HEK293 (cell line): Measurements from ENCODE around the gene TEX30.

ENCODE experiments used
- CTCF ChIA-PET: fragments of 350-600 bp; formaldehyde crosslinking; extraction: SDS; loops from one replicate; lab custom pipeline; 2021; ENCODE audit warnings: antibody characterized with exemption; lab: Yijun Ruan, JAX
- POLR2A ChIA-PET: fragments of 300-600 bp; formaldehyde crosslinking; extraction: SDS; loops from one replicate; lab custom pipeline; 2020; ENCODE audit warnings: antibody characterized with exemption, inconsistent platforms; lab: Yijun Ruan, JAX
- H3K27ac ChIP-seq: fragments of 200-500 bp; sonication (Bioruptor generic); 2 replicates; pipeline ENCODE4 v1.5.1; 2014; ENCODE audit warnings: low read depth, low read length, control low read depth, inconsistent platforms; ENCODE audit errors: extremely low read depth
- H3K36me3 ChIP-seq, 2 experiments: fragments of 200-500 bp in 1 of 2; sonication (Bioruptor generic) in 1 of 2; 1 replicate in 1 of 2; 2 replicates in 1 of 2; pipeline ENCODE4 v1.5.1; 2014 to 2017; ENCODE audit warnings: inconsistent platforms in 2 of 2, low read length in 2 of 2; ENCODE audit not compliant: control insufficient read depth in 2 of 2, insufficient read depth in 1 of 2
- H3K4me1 ChIP-seq: fragments of 200-500 bp; sonication (Bioruptor generic); 2 replicates; pipeline ENCODE4 v1.5.1; 2014; ENCODE audit warnings: mild to moderate bottlenecking, low read length, inconsistent platforms; ENCODE audit not compliant: control insufficient read depth, insufficient read depth
- H3K4me3 ChIP-seq: 2 replicates; pipeline ENCODE4 v1.5.1; 2011; ENCODE audit warnings: low read depth, mild to moderate bottlenecking, control low read depth, low read length, moderate library complexity
- H3K9me3 ChIP-seq: fragments of 200-500 bp; sonication (Bioruptor generic); 2 replicates; pipeline ENCODE4 v1.5.1; 2014; ENCODE audit warnings: low read depth, low read length, inconsistent platforms; ENCODE audit not compliant: control insufficient read depth, insufficient read depth
- BCL11B ChIP-seq: fragments of 450-650 bp; formaldehyde crosslinking; IDR thresholded peaks from 2 replicates; pipeline ENCODE4 v1.5.1; 2016; ENCODE audit warnings: low read depth, missing biosample characterization, missing genetic modification characterization
- FEZF1 ChIP-seq: fragments of 450-650 bp; formaldehyde crosslinking; IDR thresholded peaks from 2 replicates; pipeline ENCODE4 v1.5.1; 2016; ENCODE audit warnings: missing biosample characterization, missing genetic modification characterization
- GLI4 ChIP-seq: fragments of 450-650 bp; formaldehyde crosslinking; IDR thresholded peaks from 2 replicates; pipeline ENCODE4 v1.5.1; 2016; ENCODE audit warnings: missing biosample characterization, missing genetic modification characterization
- KLF10 ChIP-seq: fragments of 450-650 bp; IDR thresholded peaks from 2 replicates; pipeline ENCODE4 v1.5.1; 2018; ENCODE audit warnings: missing biosample characterization, mild to moderate bottlenecking, missing genetic modification characterization
- KLF7 ChIP-seq: fragments of 450-650 bp; formaldehyde crosslinking; IDR thresholded peaks from 2 replicates; pipeline ENCODE4 v1.5.1; 2016; ENCODE audit warnings: missing biosample characterization, missing genetic modification characterization, borderline replicate concordance
- MYNN ChIP-seq: fragments of 450-650 bp; formaldehyde crosslinking; IDR thresholded peaks from 2 replicates; pipeline ENCODE4 v1.5.1; 2016; ENCODE audit warnings: missing biosample characterization, missing genetic modification characterization, borderline replicate concordance
- OSR2 ChIP-seq: fragments of 450-650 bp; formaldehyde crosslinking; IDR thresholded peaks from 2 replicates; pipeline ENCODE4 v1.5.1; 2016; ENCODE audit warnings: missing biosample characterization, missing genetic modification characterization
- OVOL3 ChIP-seq: fragments of 450-650 bp; formaldehyde crosslinking; IDR thresholded peaks from 2 replicates; pipeline ENCODE4 v1.5.1; 2016; ENCODE audit warnings: missing biosample characterization, missing genetic modification characterization
- REPIN1 ChIP-seq: fragments of 450-650 bp; formaldehyde crosslinking; IDR thresholded peaks from 2 replicates; pipeline ENCODE4 v1.5.1; 2017; ENCODE audit warnings: missing biosample characterization, missing genetic modification characterization, low read depth
- SP7 ChIP-seq: fragments of 450-650 bp; formaldehyde crosslinking; IDR thresholded peaks from 2 replicates; pipeline ENCODE4 v1.5.1; 2016; ENCODE audit warnings: missing biosample characterization, missing genetic modification characterization
- WT1 ChIP-seq: fragments of 450-650 bp; formaldehyde crosslinking; IDR thresholded peaks from 2 replicates; pipeline ENCODE4 v1.5.1; 2016; ENCODE audit warnings: missing biosample characterization, missing genetic modification characterization
- ZBTB1 ChIP-seq: fragments of 450-650 bp; formaldehyde crosslinking; IDR thresholded peaks from 2 replicates; pipeline ENCODE4 v1.5.1; 2016; ENCODE audit warnings: missing biosample characterization, missing genetic modification characterization
- ZBTB17 ChIP-seq: fragments of 450-650 bp; formaldehyde crosslinking; IDR thresholded peaks from 2 replicates; pipeline ENCODE4 v1.5.1; 2016; ENCODE audit warnings: missing biosample characterization, missing genetic modification characterization
- ZBTB21 ChIP-seq: fragments of 450-650 bp; formaldehyde crosslinking; IDR thresholded peaks from 2 replicates; pipeline ENCODE4 v1.5.1; 2017; ENCODE audit warnings: missing biosample characterization, missing genetic modification characterization
- ZBTB8A ChIP-seq: fragments of 450-650 bp; formaldehyde crosslinking; IDR thresholded peaks from 2 replicates; pipeline ENCODE4 v1.5.1; 2016; ENCODE audit warnings: missing biosample characterization, missing genetic modification characterization
- ZNF114 ChIP-seq: fragments of 450-650 bp; formaldehyde crosslinking; IDR thresholded peaks from 2 replicates; pipeline ENCODE4 v1.5.0; 2017; ENCODE audit warnings: missing biosample characterization, missing genetic modification characterization
- ZNF133 ChIP-seq: fragments of 450-650 bp; formaldehyde crosslinking; IDR thresholded peaks from 2 replicates; pipeline ENCODE4 v1.5.1; 2016; ENCODE audit warnings: missing biosample characterization, missing genetic modification characterization
- ZNF16 ChIP-seq: fragments of 450-650 bp; formaldehyde crosslinking; IDR thresholded peaks from 2 replicates; pipeline ENCODE4 v1.5.1; 2016; ENCODE audit warnings: low read depth, missing biosample characterization, missing genetic modification characterization
- ZNF24 ChIP-seq: fragments of 450-650 bp; formaldehyde crosslinking; IDR thresholded peaks from 2 replicates; pipeline ENCODE4 v1.5.1; 2016; ENCODE audit warnings: missing biosample characterization, missing genetic modification characterization
- ZNF335 ChIP-seq: fragments of 450-650 bp; formaldehyde crosslinking; conservative IDR thresholded peaks from 2 replicates; pipeline ENCODE4 v1.5.1; 2016; ENCODE audit warnings: missing biosample characterization, missing genetic modification characterization
- ZNF350 ChIP-seq: fragments of 450-650 bp; formaldehyde crosslinking; IDR thresholded peaks from 2 replicates; pipeline ENCODE4 v1.5.0; 2017; ENCODE audit warnings: missing biosample characterization, mild to moderate bottlenecking, missing genetic modification characterization
- ZNF433 ChIP-seq: fragments of 450-650 bp; formaldehyde crosslinking; IDR thresholded peaks from 2 replicates; pipeline ENCODE4 v1.5.1; 2016; ENCODE audit warnings: missing biosample characterization, missing genetic modification characterization, low read depth
- ZNF48 ChIP-seq: fragments of 450-650 bp; formaldehyde crosslinking; IDR thresholded peaks from 2 replicates; pipeline ENCODE4 v1.5.1; 2016; ENCODE audit warnings: missing biosample characterization, missing genetic modification characterization
- ZNF530 ChIP-seq: fragments of 450-650 bp; formaldehyde crosslinking; IDR thresholded peaks from 2 replicates; pipeline ENCODE4 v1.5.1; 2016; ENCODE audit warnings: low read depth, missing biosample characterization, missing genetic modification characterization
- ZNF548 ChIP-seq: fragments of 450-650 bp; formaldehyde crosslinking; IDR thresholded peaks from 2 replicates; pipeline ENCODE4 v1.5.1; 2016; ENCODE audit warnings: missing biosample characterization, missing genetic modification characterization
- ZNF558 ChIP-seq: fragments of 450-650 bp; formaldehyde crosslinking; IDR thresholded peaks from 2 replicates; pipeline ENCODE4 v1.5.1; 2016; ENCODE audit warnings: missing biosample characterization, missing genetic modification characterization
- ZNF623 ChIP-seq: fragments of 450-650 bp; formaldehyde crosslinking; IDR thresholded peaks from 2 replicates; pipeline ENCODE4 v1.5.1; 2016; ENCODE audit warnings: missing biosample characterization, missing genetic modification characterization
- ZNF626 ChIP-seq: fragments of 450-650 bp; sonication (Bioruptor Pico); formaldehyde crosslinking; IDR thresholded peaks from 2 replicates; pipeline ENCODE4 v1.5.1; 2018; ENCODE audit warnings: missing biosample characterization, missing genetic modification characterization, inconsistent platforms
- ZNF629 ChIP-seq: fragments of 450-650 bp; formaldehyde crosslinking; IDR thresholded peaks from 2 replicates; pipeline ENCODE4 v1.5.1; 2017; ENCODE audit warnings: missing biosample characterization, missing genetic modification characterization
- ZNF670 ChIP-seq: fragments of 450-650 bp; formaldehyde crosslinking; IDR thresholded peaks from 2 replicates; pipeline ENCODE4 v1.5.1; 2016; ENCODE audit warnings: missing biosample characterization, missing genetic modification characterization, low read depth
- ZNF677 ChIP-seq: fragments of 450-650 bp; IDR thresholded peaks from 2 replicates; pipeline ENCODE4 v1.5.0; 2018; ENCODE audit warnings: missing biosample characterization, mild to moderate bottlenecking, missing genetic modification characterization, moderate library complexity
- ZNF747 ChIP-seq: fragments of 450-650 bp; formaldehyde crosslinking; IDR thresholded peaks from 2 replicates; pipeline ENCODE4 v1.5.1; 2016; ENCODE audit warnings: missing biosample characterization, missing genetic modification characterization
- ZNF76 ChIP-seq: fragments of 450-650 bp; formaldehyde crosslinking; IDR thresholded peaks from 2 replicates; pipeline ENCODE4; 2016; ENCODE audit warnings: low read depth, missing biosample characterization, missing genetic modification characterization, borderline replicate concordance
- ZXDB ChIP-seq: fragments of 450-650 bp; formaldehyde crosslinking; IDR thresholded peaks from 2 replicates; pipeline ENCODE4 v1.5.1; 2016; ENCODE audit warnings: missing biosample characterization, missing genetic modification characterization
- TF ChIP-seq, protein P1 (sequence below): fragments of 450-650 bp; IDR thresholded peaks from 2 replicates; pipeline ENCODE4 v1.5.1; 2018; ENCODE audit warnings: missing biosample characterization, mild to moderate bottlenecking, missing genetic modification characterization
- TF ChIP-seq, protein P2 (sequence below): fragments of 450-650 bp; formaldehyde crosslinking; IDR thresholded peaks from 2 replicates; pipeline ENCODE4 v1.5.1; 2016; ENCODE audit warnings: missing biosample characterization, missing genetic modification characterization, borderline replicate concordance

TEX30 gene

DNA sequence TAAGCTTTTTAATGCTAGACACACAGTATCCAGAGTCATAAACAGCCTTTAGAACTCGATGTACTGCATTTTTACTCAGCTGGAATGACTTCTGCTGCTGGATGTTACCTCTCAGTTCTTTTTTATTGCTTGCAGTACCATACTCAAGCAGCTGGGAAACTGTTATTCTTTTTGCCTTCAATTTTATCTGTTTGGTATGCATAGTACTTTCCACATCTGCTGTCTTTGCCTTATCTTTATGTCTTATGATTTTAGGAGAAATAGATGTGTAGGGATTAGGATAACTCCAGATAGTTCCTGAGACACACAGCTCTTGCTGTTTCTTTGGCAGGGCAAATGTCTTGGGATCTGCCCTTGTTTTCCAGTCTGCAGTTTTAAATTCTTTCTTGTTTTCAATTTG is 31.5 kb downstream of the TEX30 start:
- POLR2A ChIA-PET, result no interaction called here
- Histone ChIP-seq H3K4me3 (no peak overlapping the region), H3K36me3 (no peaks in the 10 kb centered on the region)
- TF ChIP-seq ZBTB21 (tag by site-specific recombination) (no peak), FEZF1 (no peak), OSR2 (tag by site-specific recombination) (no peak), ZNF114 (tag by site-specific recombination) (no peak), ZNF548 (tag by site-specific recombination) (no peak), WT1 (tag by site-specific recombination) (no peak), KLF10 (tag by site-specific recombination) (no peak)
- TF ChIP-seq, protein P1, sequence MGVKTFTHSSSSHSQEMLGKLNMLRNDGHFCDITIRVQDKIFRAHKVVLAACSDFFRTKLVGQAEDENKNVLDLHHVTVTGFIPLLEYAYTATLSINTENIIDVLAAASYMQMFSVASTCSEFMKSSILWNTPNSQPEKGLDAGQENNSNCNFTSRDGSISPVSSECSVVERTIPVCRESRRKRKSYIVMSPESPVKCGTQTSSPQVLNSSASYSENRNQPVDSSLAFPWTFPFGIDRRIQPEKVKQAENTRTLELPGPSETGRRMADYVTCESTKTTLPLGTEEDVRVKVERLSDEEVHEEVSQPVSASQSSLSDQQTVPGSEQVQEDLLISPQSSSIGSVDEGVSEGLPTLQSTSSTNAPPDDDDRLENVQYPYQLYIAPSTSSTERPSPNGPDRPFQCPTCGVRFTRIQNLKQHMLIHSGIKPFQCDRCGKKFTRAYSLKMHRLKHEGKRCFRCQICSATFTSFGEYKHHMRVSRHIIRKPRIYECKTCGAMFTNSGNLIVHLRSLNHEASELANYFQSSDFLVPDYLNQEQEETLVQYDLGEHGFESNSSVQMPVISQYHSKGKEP, result no peak
- TF ChIP-seq, protein P2, sequence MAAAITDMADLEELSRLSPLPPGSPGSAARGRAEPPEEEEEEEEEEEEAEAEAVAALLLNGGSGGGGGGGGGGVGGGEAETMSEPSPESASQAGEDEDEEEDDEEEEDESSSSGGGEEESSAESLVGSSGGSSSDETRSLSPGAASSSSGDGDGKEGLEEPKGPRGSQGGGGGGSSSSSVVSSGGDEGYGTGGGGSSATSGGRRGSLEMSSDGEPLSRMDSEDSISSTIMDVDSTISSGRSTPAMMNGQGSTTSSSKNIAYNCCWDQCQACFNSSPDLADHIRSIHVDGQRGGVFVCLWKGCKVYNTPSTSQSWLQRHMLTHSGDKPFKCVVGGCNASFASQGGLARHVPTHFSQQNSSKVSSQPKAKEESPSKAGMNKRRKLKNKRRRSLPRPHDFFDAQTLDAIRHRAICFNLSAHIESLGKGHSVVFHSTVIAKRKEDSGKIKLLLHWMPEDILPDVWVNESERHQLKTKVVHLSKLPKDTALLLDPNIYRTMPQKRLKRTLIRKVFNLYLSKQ (tag by site-specific recombination), result no peak
- TF ChIP-seq, all 188 proteins: peak for 0
- Histone ChIP-seq H3K9me3 (no peaks in the 10 kb centered on the region), H3K4me1 (no peaks in the 10 kb centered on the region), H3K27ac (no peak overlapping the region)
- CTCF ChIA-PET, result no interaction called here

DNA sequence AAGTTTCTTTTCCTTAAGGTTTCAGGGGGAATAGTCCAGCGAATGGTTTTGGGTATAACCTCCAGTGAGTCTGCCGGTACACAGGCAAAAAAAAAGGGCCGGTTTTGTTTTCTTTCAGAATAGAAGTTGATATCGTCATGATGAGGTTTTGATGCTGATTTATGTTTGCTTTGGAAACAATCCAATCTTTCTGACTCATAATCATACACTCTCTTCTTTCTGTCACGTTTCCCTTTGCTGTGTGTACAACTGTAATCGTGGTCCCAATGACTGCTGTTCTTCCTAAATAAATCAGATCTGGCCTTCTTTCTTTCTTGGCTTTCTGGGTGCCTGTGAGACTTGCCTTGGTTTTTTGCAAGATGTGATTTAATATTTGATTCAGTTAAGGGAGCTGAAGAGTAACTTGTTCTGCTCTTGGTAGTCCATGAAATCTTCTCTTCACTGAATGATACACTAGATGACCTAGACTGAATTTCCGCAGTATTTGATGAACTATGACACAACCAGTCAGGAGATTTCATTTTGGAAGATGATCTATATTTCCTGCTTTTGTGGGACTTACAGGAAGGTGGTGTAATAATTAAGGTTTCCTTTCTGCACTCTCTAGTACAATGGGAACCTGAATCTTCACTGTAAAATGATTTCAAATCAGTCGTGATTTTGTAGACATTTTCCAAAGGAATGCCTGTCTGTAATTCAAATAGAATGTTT is 43.9 kb downstream of the TEX30 start:
- POLR2A ChIA-PET, result no interaction called here
- H3K4me1 ChIP-seq, result no peaks in the 10 kb centered on the region
- no peak overlapping the region for H3K27ac ChIP-seq
- H3K36me3 ChIP-seq, result no peaks in the 10 kb centered on the region
- CTCF ChIA-PET, result no interaction called here
- H3K9me3 ChIP-seq, result no peaks in the 10 kb centered on the region
- peak; percentile 80 for TF ChIP-seq ZNF629
- TF ChIP-seq ZNF133 (tag by site-specific recombination), result no peak
- TF ChIP-seq ZNF747 (tag by site-specific recombination), result no peak
- no peak for TF ChIP-seq ZNF24
- no peak for TF ChIP-seq KLF7 (tag by site-specific recombination)
- no peak for TF ChIP-seq GLI4 (tag by site-specific recombination)
- TF ChIP-seq ZNF626 (tag by site-specific recombination), result no peak
- no peak for TF ChIP-seq ZNF48 (tag by site-specific recombination)
- no peak for TF ChIP-seq BCL11B (tag by site-specific recombination)
- no peak for TF ChIP-seq ZNF76
- no peak for TF ChIP-seq ZNF670 (tag by site-specific recombination)
- TF ChIP-seq OVOL3 (tag by site-specific recombination), result no peak
- TF ChIP-seq MYNN (tag by site-specific recombination), result peak; percentile 83
- TF ChIP-seq ZXDB (tag by site-specific recombination), result no peak
- TF ChIP-seq REPIN1 (tag by site-specific recombination), result no peak
- no peak for TF ChIP-seq ZNF558 (tag by site-specific recombination)
- TF ChIP-seq SP7, result 0 out of 2 replicates have a peak, but pooled peaks have one; percentile 15
- no peak for TF ChIP-seq ZNF16
- no peak for TF ChIP-seq ZNF530
- peak; percentile 55 for TF ChIP-seq ZNF335
- TF ChIP-seq ZBTB17 (tag by site-specific recombination), result no peak; the same call in 1 of the 2 replicates
- no peak for TF ChIP-seq ZBTB1 (tag by site-specific recombination)
- no peak for TF ChIP-seq ZNF350 (tag by site-specific recombination)
- TF ChIP-seq ZBTB8A (tag by site-specific recombination), result no peak
- no peak for TF ChIP-seq ZNF623 (tag by site-specific recombination)
- no peak for TF ChIP-seq ZNF677
- TF ChIP-seq ZNF433 (tag by site-specific recombination), result no peak
- H3K4me3 ChIP-seq, result no peak overlapping the region
